K562 (cell line): ENCODE data around the gene SKIL. TPM values are rescaled to one million over a fixed set of nuclear protein-coding genes. Genes with fewer than 3 reads are reported as not detected.
A peak's percentile ranks its signal among the peaks of the same experiment; 100 is the strongest.

Experiments
- ATAC-seq: fragments of 200-7000 bp; cut with Tn5 transposase; 3 replicates; pipeline ENCODE4 v1.9.1; 2020; ENCODE audit warnings: moderate library complexity
- BruUV-seq: library from RNA; stranded (reverse); fragments of 400-500 nt; replicated peaks from 2 replicates; lab custom pipeline; 2021; lab: Mats Ljungman, UMichigan
- CTCF ChIA-PET: fragments of 300-600 bp; formaldehyde crosslinking; extraction: SDS; loops from one replicate; lab custom pipeline; 2021; ENCODE audit warnings: low intra/inter-chr PET ratio; lab: Yijun Ruan, JAX
- POLR2A ChIA-PET: fragments of 300-600, 350-650 bp; sonication (Branson Sonifier 250); formaldehyde crosslinking; extraction: SDS; loops from one replicate; lab custom pipeline; 2021; ENCODE audit warnings: antibody characterized with exemption, inconsistent platforms; lab: Yijun Ruan, JAX
- DNase-seq, 4 experiments: peaks; one replicate each; pipeline versions ENCODE4 v3.0.0 to v3.0.0-alpha.2; 2011 to 2018; ENCODE audit warnings: low spot score in 3 of 4, mixed read lengths in 3 of 4; ENCODE audit errors: extremely low read depth in 1 of 4
- FAIRE-seq: peaks from 2 replicates; lab custom pipeline; 2011; peaks lifted over from hg19 to GRCh38; lab: Jason Lieb, UNC
- H2AFZ ChIP-seq: 2 replicates; pipeline ENCODE4 v1.6.0; 2011; ENCODE audit warnings: low read depth, low read length, control low read depth, inconsistent platforms
- H3K27ac ChIP-seq: fragments of 200-600 bp; 3 replicates; pipeline ENCODE4 v1.8.0; 2011; ENCODE audit warnings: low read depth, mild to moderate bottlenecking, control low read depth, inconsistent platforms, low read length, moderate library complexity, mixed read lengths; ENCODE audit errors: extremely low read depth
- H3K27me3 ChIP-seq, 2 experiments: fragments of 300-600 bp in 1 of 2; 2 replicates in 1 of 2; 3 replicates in 1 of 2; pipeline versions ENCODE4 v1.6.0 to v1.8.0; 2011; ENCODE audit warnings: inconsistent platforms in 2 of 2, low read length in 2 of 2, mild to moderate bottlenecking in 1 of 2, mixed read lengths in 1 of 2, moderate library complexity in 1 of 2; ENCODE audit not compliant: control insufficient read depth in 2 of 2, insufficient read depth in 2 of 2
- H3K36me3 ChIP-seq: fragments of 300-600 bp; 3 replicates; pipeline ENCODE4 v1.8.0; 2011; ENCODE audit warnings: mild to moderate bottlenecking, low read length, inconsistent platforms; ENCODE audit not compliant: control insufficient read depth, insufficient read depth
- H3K4me1 ChIP-seq, 2 experiments: fragments of 200-600 bp in 1 of 2; replicated peaks in 1 of 2; 2 replicates in 1 of 2; 3 replicates in 1 of 2; pipeline versions ENCODE4 v1.5.1 to v1.8.0; 2011; ENCODE audit warnings: inconsistent platforms in 2 of 2, low read length in 2 of 2, mild to moderate bottlenecking in 1 of 2, mixed read lengths in 1 of 2, moderate library complexity in 1 of 2; ENCODE audit not compliant: control insufficient read depth in 2 of 2, insufficient read depth in 2 of 2
- H3K4me2 ChIP-seq: 2 replicates; pipeline ENCODE4 v1.6.1; 2011; ENCODE audit warnings: low read length, control low read depth, inconsistent platforms, mixed read lengths; ENCODE audit not compliant: insufficient read depth
- H3K4me3 ChIP-seq: fragments of 200-600 bp; sonication (generic), shearing (Covaris generic); 2 replicates; pipeline ENCODE4 v1.5.1; 2016; ENCODE audit warnings: control low read depth, inconsistent platforms
- H3K79me2 ChIP-seq: fragments of 200-600 bp; 3 replicates; pipeline ENCODE4 v1.8.0; 2011; ENCODE audit warnings: low read length, inconsistent platforms; ENCODE audit not compliant: control insufficient read depth, insufficient read depth
- H3K9ac ChIP-seq, 2 experiments: 2 replicates each; pipeline versions ENCODE4 v1.6.0 to v1.6.1; 2011; ENCODE audit warnings: low read depth in 2 of 2, low read length in 2 of 2, control low read depth in 1 of 2, inconsistent platforms in 1 of 2, mild to moderate bottlenecking in 1 of 2, mixed read lengths in 1 of 2; ENCODE audit not compliant: insufficient read depth in 1 of 2
- H3K9me1 ChIP-seq: one replicate; pipeline ENCODE4 v1.6.0; 2011; ENCODE audit warnings: inconsistent platforms, mild to moderate bottlenecking, low read length, moderate library complexity; ENCODE audit not compliant: control insufficient read depth, insufficient read depth
- H3K9me3 ChIP-seq: replicated peaks from 2 replicates; pipeline ENCODE4 v1.5.1; 2011; ENCODE audit warnings: low read depth, low read length, inconsistent platforms; ENCODE audit not compliant: control insufficient read depth, insufficient read depth
- H4K20me1 ChIP-seq: replicated peaks from 2 replicates; pipeline ENCODE4 v1.6.1; 2011; ENCODE audit warnings: low read length, inconsistent platforms, mixed read lengths; ENCODE audit not compliant: control insufficient read depth, insufficient read depth
- C11orf30 ChIP-seq: fragments of 450-650 bp; IDR thresholded peaks from 2 replicates; pipeline ENCODE4 v1.6.1; 2016; ENCODE audit warnings: low read depth, mild to moderate bottlenecking
- KDM5B ChIP-seq: fragments of 200-600 bp; sonication (generic); IDR thresholded peaks from 2 replicates; pipeline ENCODE4 v1.6.1; 2012; ENCODE audit warnings: low read depth, mild to moderate bottlenecking, moderate library complexity, low read length, control low read depth, inconsistent platforms; ENCODE audit not compliant: insufficient replicate concordance
- ZNF140 ChIP-seq: fragments of 250-450 bp; sonication (Bioruptor Pico); IDR thresholded peaks from 2 replicates; pipeline ENCODE4 v1.8.0; 2021; ENCODE audit warnings: moderate library complexity, mild to moderate bottlenecking, inconsistent platforms
- ZNF316 ChIP-seq: fragments of 450-650 bp; IDR thresholded peaks from 2 replicates; pipeline ENCODE4 v1.6.1; 2016
- in situ Hi-C: fragments of 300-500 bp; cut with MboI; formaldehyde crosslinking; loops from 4 replicates; pipeline ENCODE4 v1.15.0; 2018; ENCODE audit warnings: inconsistent platforms, mixed read lengths
- intact Hi-C: fragments of 100-400 bp; cut with micrococcal nuclease; formaldehyde crosslinking; loops from 2 replicates; pipeline ENCODE4 v1.14.2; 2022
- polyA plus RNA-seq, 8 experiments: library from polyadenylated mRNA; depleted of rRNA in 4 of 8; stranded (reverse) in 5 of 8; unstranded in 3 of 8; fragments of >200 nt; fragmentation: Nextera tagmentation in 2 of 8; fragmentation: Illumina TruSeq in 1 of 8; extraction: Ambion mirVana in 2 of 8; extraction: Trizol in 1 of 8; gene quantifications; 2 replicates each; pipeline versions ENCODE4 v1.2.1 to v1.2.3, GENCODE V29; 2011 to 2014; ENCODE audit warnings: inconsistent platforms in 1 of 8, missing spikeins in 1 of 8
- total RNA-seq, 7 experiments: library from RNA; depleted of rRNA in 6 of 7; stranded (reverse); fragments of >200 nt in 6 of 7; fragmentation: Illumina TruSeq in 2 of 7; extraction: Trizol in 2 of 7; gene quantifications; 2 replicates each; pipeline versions ENCODE4 v1.2.1 to v1.2.3, GENCODE V29; 2011 to 2021; ENCODE audit warnings: low replicate concordance in 1 of 7
- TF ChIP-seq, protein P1 (sequence below): sonication (generic); formaldehyde crosslinking; IDR thresholded peaks from 2 replicates; pipeline ENCODE4 v1.8.1; 2023; ENCODE audit warnings: mild to moderate bottlenecking, missing genetic modification reagents

Gene SKIL
- total and polyA plus RNA-seq, 9 of the 15 experiments (the other 6 are each of a cell fraction or from before 2014, with no cell fraction given) = 4.3 to 19.1 (median 9.7) TPM

DNA sequence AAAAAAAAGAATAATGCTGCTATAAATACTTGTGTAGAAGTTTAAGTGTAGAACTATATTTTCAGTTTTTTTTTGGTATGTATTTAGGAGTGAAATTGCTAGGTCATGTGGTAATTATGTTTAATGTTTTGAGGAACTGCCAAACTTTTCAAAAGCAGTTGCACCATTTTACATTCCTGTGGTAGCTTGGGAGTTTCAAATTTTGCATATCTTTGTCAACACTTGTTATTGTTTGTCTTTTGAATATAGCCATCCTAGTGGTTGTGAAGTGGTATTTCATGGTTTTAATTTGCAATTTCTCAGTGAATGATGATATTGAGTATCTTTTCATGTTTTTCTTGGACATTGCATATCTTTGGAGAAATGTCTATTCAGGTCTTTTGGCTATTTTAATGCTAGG lies 30.4 kb downstream of the SKIL start:
- no peaks in the 10 kb centered on the region for H3K79me2 ChIP-seq
- intact Hi-C loops = no loop called here
- POLR2A ChIA-PET = interaction anchor here (1.5 kb wide), 1 partner anchor 12 kb away, joined by 3 read pairs; no protein-coding TSS in a partner anchor
- TF ChIP-seq C11orf30 (peak; percentile 13; the same call in 1 of the 2 replicates), ZNF316 (peak; percentile 57), ZNF140 (CRISPR knock-in tag) (no peak), KDM5B (no peak)
- TF ChIP-seq, protein P1, sequence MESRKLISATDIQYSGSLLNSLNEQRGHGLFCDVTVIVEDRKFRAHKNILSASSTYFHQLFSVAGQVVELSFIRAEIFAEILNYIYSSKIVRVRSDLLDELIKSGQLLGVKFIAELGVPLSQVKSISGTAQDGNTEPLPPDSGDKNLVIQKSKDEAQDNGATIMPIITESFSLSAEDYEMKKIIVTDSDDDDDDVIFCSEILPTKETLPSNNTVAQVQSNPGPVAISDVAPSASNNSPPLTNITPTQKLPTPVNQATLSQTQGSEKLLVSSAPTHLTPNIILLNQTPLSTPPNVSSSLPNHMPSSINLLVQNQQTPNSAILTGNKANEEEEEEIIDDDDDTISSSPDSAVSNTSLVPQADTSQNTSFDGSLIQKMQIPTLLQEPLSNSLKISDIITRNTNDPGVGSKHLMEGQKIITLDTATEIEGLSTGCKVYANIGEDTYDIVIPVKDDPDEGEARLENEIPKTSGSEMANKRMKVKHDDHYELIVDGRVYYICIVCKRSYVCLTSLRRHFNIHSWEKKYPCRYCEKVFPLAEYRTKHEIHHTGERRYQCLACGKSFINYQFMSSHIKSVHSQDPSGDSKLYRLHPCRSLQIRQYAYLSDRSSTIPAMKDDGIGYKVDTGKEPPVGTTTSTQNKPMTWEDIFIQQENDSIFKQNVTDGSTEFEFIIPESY (CRISPR knock-in tag) = 0 out of 2 replicates have a peak, but pooled peaks have one; percentile 24
- TF ChIP-seq, all 486 proteins: peak for 3
- H3K27ac ChIP-seq = no peak overlapping the region
- no peak overlapping the region for H3K4me2 ChIP-seq
- H3K27me3 ChIP-seq = no peaks in the 10 kb centered on the region
- H3K4me3 ChIP-seq = no peak overlapping the region
- H3K36me3 ChIP-seq = peaks cover 47% of the 10 kb centered on the region; the same call in 2 of the 3 replicates
- no peaks in the 10 kb centered on the region for H3K4me1 ChIP-seq
- BruUV-seq = no TSS peak
- no peak for FAIRE-seq
- CTCF ChIA-PET = no interaction called here
- no peaks in the 10 kb centered on the region for H3K9me1 ChIP-seq
- peaks cover 1% of the 10 kb centered on the region; the same call in 1 of the 2 replicates for H3K9me3 ChIP-seq
- in situ Hi-C loops = no loop called here
- no peak for ATAC-seq
- no peak overlapping the region for H3K9ac ChIP-seq
- no peak for DNase-seq
- H4K20me1 ChIP-seq = no peaks in the 10 kb centered on the region
- H2AFZ ChIP-seq = no peak overlapping the region
